Measurements from ENCODE around the gene SMIM45.

- no peak for TF ChIP-seq FOXP2 (optimal IDR thresholded peaks at IDR 0.05; ENCODE audit: control extremely low read depth, extremely low read length, insufficient read depth)
- TF ChIP-seq POLR2AphosphoS5 (IDR thresholded peaks at IDR 0.05; ENCODE audit: borderline replicate concordance, low read depth, low read length) = no peak
Measured at GRCh38 chr22:41933411-41934177, 18.4 kb upstream of the SMIM45 start.
